H9 (cell line): ENCODE measurements around the gene ADGRL2. TPM values are rescaled to one million over a fixed set of nuclear protein-coding genes. Genes with fewer than 3 reads are reported as not detected.
A peak's percentile ranks its signal among the peaks of the same experiment; 100 is the strongest.

Experiments used
- DNase-seq: peaks from one replicate; pipeline ENCODE4 v3.0.0-alpha.2; 2017
- H2AFZ ChIP-seq: one replicate; pipeline ENCODE4 v1.6.1; 2013; ENCODE audit warnings: mild to moderate bottlenecking, low read length, control low read depth, moderate library complexity
- H2AK5ac ChIP-seq: 2 replicates; pipeline ENCODE4 v1.6.1; 2013; ENCODE audit warnings: low read length, control low read depth, mixed read lengths; ENCODE audit not compliant: insufficient read length
- H2BK120ac ChIP-seq: one replicate; pipeline ENCODE4 v1.6.1; 2013; ENCODE audit warnings: low read depth, mild to moderate bottlenecking, low read length, control low read depth, inconsistent platforms; ENCODE audit not compliant: poor library complexity, severe bottlenecking
- H2BK12ac ChIP-seq: 2 replicates; pipeline ENCODE4 v1.6.1; 2013; ENCODE audit warnings: low read length, control low read depth, mixed read lengths, low read depth; ENCODE audit not compliant: insufficient read length
- H2BK15ac ChIP-seq: 2 replicates; pipeline ENCODE4 v1.6.1; 2013; ENCODE audit warnings: low read depth, low read length, control low read depth
- H2BK20ac ChIP-seq: one replicate; pipeline ENCODE4 v1.6.1; 2013; ENCODE audit warnings: low read depth, mild to moderate bottlenecking, low read length, control low read depth, inconsistent platforms; ENCODE audit not compliant: poor library complexity, severe bottlenecking
- H2BK5ac ChIP-seq: 2 replicates; pipeline ENCODE4 v1.6.1; 2013; ENCODE audit warnings: low read length, control low read depth, mixed read lengths; ENCODE audit not compliant: insufficient read length
- H3K14ac ChIP-seq: 2 replicates; pipeline ENCODE4 v1.6.1; 2013; ENCODE audit warnings: low read length, control low read depth; ENCODE audit not compliant: insufficient read depth
- H3K18ac ChIP-seq: 2 replicates; pipeline ENCODE4 v1.6.1; 2013; ENCODE audit warnings: low read depth, mild to moderate bottlenecking, mixed read lengths, low read length, control low read depth; ENCODE audit not compliant: insufficient read length
- H3K23ac ChIP-seq: 2 replicates; pipeline ENCODE4 v1.6.1; 2013; ENCODE audit warnings: low read length, control low read depth, mixed read lengths, low read depth; ENCODE audit not compliant: insufficient read length
- H3K23me2 ChIP-seq: 2 replicates; pipeline ENCODE4 v1.6.1; 2013; ENCODE audit warnings: low read depth, mild to moderate bottlenecking, mixed read lengths, low read length, control low read depth; ENCODE audit not compliant: insufficient read length, poor library complexity, severe bottlenecking
- H3K27ac ChIP-seq: 2 replicates; pipeline ENCODE4 v1.5.1; 2013; ENCODE audit warnings: low read length, control low read depth, mixed read lengths, low read depth; ENCODE audit not compliant: insufficient read length
- H3K27me3 ChIP-seq: 2 replicates; pipeline ENCODE4 v1.6.1; 2013; ENCODE audit warnings: low read length, control low read depth, inconsistent platforms; ENCODE audit not compliant: insufficient read depth
- H3K4ac ChIP-seq: 2 replicates; pipeline ENCODE4 v1.6.1; 2013; ENCODE audit warnings: low read depth, mild to moderate bottlenecking, control low read depth, inconsistent platforms, low read length, moderate library complexity
- H3K4me1 ChIP-seq: 2 replicates; pipeline ENCODE4 v1.6.1; 2013; ENCODE audit warnings: low read length, control low read depth, inconsistent platforms; ENCODE audit not compliant: insufficient read depth
- H3K4me2 ChIP-seq: 2 replicates; pipeline ENCODE4 v1.6.1; 2013; ENCODE audit warnings: low read length, control low read depth, mixed read lengths; ENCODE audit not compliant: insufficient read length, insufficient read depth
- H3K56ac ChIP-seq: 2 replicates; pipeline ENCODE4 v1.6.1; 2013; ENCODE audit warnings: low read depth, mild to moderate bottlenecking, mixed read lengths, low read length, control low read depth; ENCODE audit not compliant: insufficient read length
- H3K79me1 ChIP-seq: 2 replicates; pipeline ENCODE4 v1.6.1; 2013; ENCODE audit warnings: low read depth, mild to moderate bottlenecking, moderate library complexity, low read length, control low read depth, inconsistent platforms; ENCODE audit not compliant: insufficient read depth, poor library complexity, severe bottlenecking
- H3K79me2 ChIP-seq: 2 replicates; pipeline ENCODE4 v1.6.1; 2013; ENCODE audit warnings: low read length, control low read depth, inconsistent platforms; ENCODE audit not compliant: insufficient read depth
- H3K9ac ChIP-seq: 2 replicates; pipeline ENCODE4 v1.6.1; 2013; ENCODE audit warnings: low read length, control low read depth, mixed read lengths; ENCODE audit not compliant: insufficient read length; ENCODE audit errors: extremely low read depth
- H3K9me3 ChIP-seq: one replicate; pipeline ENCODE4 v1.6.1; 2013; ENCODE audit warnings: low read depth, low read length, inconsistent platforms; ENCODE audit not compliant: control insufficient read depth
- H3T11ph ChIP-seq: one replicate; pipeline ENCODE4 v1.6.1; 2013; ENCODE audit warnings: mild to moderate bottlenecking, low read length, control low read depth, inconsistent platforms
- H4K20me1 ChIP-seq: one replicate; pipeline ENCODE4 v1.6.1; 2013; ENCODE audit not compliant: control insufficient read depth, insufficient read length, insufficient read depth
- H4K5ac ChIP-seq: 2 replicates; pipeline ENCODE4 v1.6.1; 2013; ENCODE audit warnings: low read depth, mild to moderate bottlenecking, mixed read lengths, low read length, control low read depth; ENCODE audit not compliant: insufficient read length
- H4K8ac ChIP-seq: replicated peaks from 2 replicates; pipeline ENCODE4 v1.6.1; 2013; ENCODE audit warnings: low read length, control low read depth, mixed read lengths, low read depth; ENCODE audit not compliant: insufficient read length
- H4K91ac ChIP-seq: 2 replicates; pipeline ENCODE4 v1.6.1; 2013; ENCODE audit warnings: low read depth, mild to moderate bottlenecking, moderate library complexity, mixed read lengths, low read length, control low read depth; ENCODE audit not compliant: insufficient read length
- H3K27ac Mint-ChIP-seq, 3 experiments: 2 replicates in 2 of 3; 3 replicates in 1 of 3; pipeline ENCODE4 v1.8.0; 2020 to 2021; ENCODE audit warnings: mixed read lengths in 3 of 3, mild to moderate bottlenecking in 1 of 3, moderate library complexity in 1 of 3
- H3K27me3 Mint-ChIP-seq: 2 replicates; pipeline ENCODE4 v1.8.0; 2021; ENCODE audit warnings: low read depth, mild to moderate bottlenecking, moderate library complexity, mixed read lengths
- H3K36me3 Mint-ChIP-seq, 3 experiments: 2 replicates in 2 of 3; 3 replicates in 1 of 3; pipeline ENCODE4 v1.8.0; 2020 to 2021; ENCODE audit warnings: low read depth in 3 of 3, mixed read lengths in 3 of 3; ENCODE audit not compliant: insufficient read depth in 1 of 3
- H3K4me1 Mint-ChIP-seq, 2 experiments: 2 replicates each; pipeline ENCODE4 v1.8.0; 2020; ENCODE audit warnings: mixed read lengths in 2 of 2
- H3K4me3 Mint-ChIP-seq, 2 experiments: 2 replicates in 1 of 2; 3 replicates in 1 of 2; pipeline ENCODE4 v1.8.0; 2020 to 2021; ENCODE audit warnings: mild to moderate bottlenecking in 2 of 2, mixed read lengths in 2 of 2, moderate library complexity in 1 of 2
- H3K9me3 Mint-ChIP-seq, 2 experiments: 2 replicates in 1 of 2; 3 replicates in 1 of 2; pipeline ENCODE4 v1.8.0; 2020; ENCODE audit warnings: mild to moderate bottlenecking in 2 of 2, mixed read lengths in 2 of 2, moderate library complexity in 1 of 2
- CTCF ChIP-seq: fragments of 200-600 bp; sonication (generic); conservative IDR thresholded peaks from 3 replicates; pipeline ENCODE4 v1.8.0; 2021; ENCODE audit warnings: antibody characterized with exemption, mild to moderate bottlenecking
- WGBS: extraction: QIAGEN DNeasy Blood & Tissue Kit; methylation state at CpG from one replicate; pipeline ENCODE4 v1.1.7; 2013; ENCODE audit warnings: missing lambda C conversion rate, low lambda C conversion rate, mixed read lengths; ENCODE audit not compliant: insufficient read length; ENCODE audit errors: extremely low coverage; 5-methylcytosine and 5-hydroxymethylcytosine counted together
- total RNA-seq: library from RNA; stranded (reverse); gene quantifications from 2 replicates; pipeline ENCODE4 v1.2.1, GENCODE V29; 2021

The ADGRL2 gene
- total RNA-seq, 1 experiment from 2014 or later: 119 TPM

GRCh38 chr1:81836007-81836626 is 35.4 kb downstream of the ADGRL2 start:
- H3K4me1 ChIP-seq: no peaks in the 10 kb centered on the region
- peaks cover 16% of the 10 kb centered on the region; the same call in 1 of the 2 replicates for H3K79me2 ChIP-seq
- no peak overlapping the region for H2BK20ac ChIP-seq
- H2AFZ ChIP-seq: no peak overlapping the region
- no peaks in the 10 kb centered on the region for H4K20me1 ChIP-seq
- no peak overlapping the region for H4K91ac ChIP-seq
- H3K9ac ChIP-seq: no peak overlapping the region
- no peaks in the 10 kb centered on the region for H3K79me1 ChIP-seq
- H4K5ac ChIP-seq: no peak overlapping the region
- Mint-ChIP-seq H3K36me3 (peaks cover 9 to 25% (median 14%) of the 10 kb centered on the region in 3 experiments; a peak in 6 of 7 replicates), H3K27ac (peak overlapping the region in 1 of 3 experiments; percentile 54; a peak in 3 of 7 replicates), H3K4me1 (peaks cover 45 to 56% of the 10 kb centered on the region in 2 experiments), H3K27me3 (no peaks in the 10 kb centered on the region), H3K4me3 (no peak overlapping the region), H3K9me3 (no peaks in the 10 kb centered on the region)
- H3K27ac ChIP-seq: no peak overlapping the region
- DNase-seq: no peak
- no peak overlapping the region for H3K14ac ChIP-seq
- H4K8ac ChIP-seq: no peak overlapping the region
- TF ChIP-seq CTCF: no peak
- no peak overlapping the region for H3K4me2 ChIP-seq
- no peaks in the 10 kb centered on the region for H3K27me3 ChIP-seq
- no peaks in the 10 kb centered on the region for H3K9me3 ChIP-seq
- H2BK12ac ChIP-seq: no peak overlapping the region
- no peak overlapping the region for H3K18ac ChIP-seq
- no peak overlapping the region for H2BK5ac ChIP-seq
- no peak overlapping the region for H2AK5ac ChIP-seq
- H3K56ac ChIP-seq: no peak overlapping the region
- no peak overlapping the region for H3K23ac ChIP-seq
- no peak overlapping the region for H2BK120ac ChIP-seq
- H3T11ph ChIP-seq: no peak overlapping the region
- no peaks in the 10 kb centered on the region for H3K23me2 ChIP-seq
- no peak overlapping the region for H3K4ac ChIP-seq
- no CpG with 5 or more reads among the region's 4 CpGs for WGBS
- no peak overlapping the region for H2BK15ac ChIP-seq
